GM23338 (cell line): Measurements from ENCODE around the gene TMEM190. TPM values are rescaled to one million over a fixed set of nuclear protein-coding genes. Genes with fewer than 3 reads are reported as not detected.

Experiments
- ATAC-seq: fragments of 200-7000 bp; cut with Tn5 transposase; 3 replicates; pipeline ENCODE4 v1.9.1; 2020
- DNase-seq: peaks from one replicate; pipeline ENCODE4 v3.0.0-alpha.2; 2015; ENCODE audit warnings: low spot score
- H2AFZ ChIP-seq: fragments of 200-600 bp; sonication (generic); 2 replicates; pipeline ENCODE4 v1.8.0; 2016; ENCODE audit warnings: antibody characterized with exemption, mild to moderate bottlenecking, moderate library complexity
- H3F3A ChIP-seq: fragments of 200-600 bp; sonication (generic); replicated peaks from 2 replicates; pipeline ENCODE4 v1.8.0; 2017; ENCODE audit warnings: antibody characterized with exemption, mixed run types, low read depth
- H3K27ac ChIP-seq: fragments of 200-600 bp; sonication (generic); 2 replicates; pipeline ENCODE4 v1.6.1; 2016; ENCODE audit warnings: low read depth
- H3K27me3 ChIP-seq: fragments of 200-600 bp; sonication (generic); 2 replicates; pipeline ENCODE4 v1.8.0; 2016; ENCODE audit warnings: mild to moderate bottlenecking, mixed run types, moderate library complexity; ENCODE audit not compliant: insufficient read depth
- H3K36me3 ChIP-seq: fragments of 200-600 bp; sonication (generic); 2 replicates; pipeline ENCODE4 v1.8.0; 2016; ENCODE audit warnings: mild to moderate bottlenecking; ENCODE audit not compliant: insufficient read depth
- H3K4me1 ChIP-seq: fragments of 200-600 bp; sonication (generic); 2 replicates; pipeline ENCODE4 v1.8.0; 2016; ENCODE audit warnings: mild to moderate bottlenecking, moderate library complexity; ENCODE audit not compliant: insufficient read depth
- H3K4me2 ChIP-seq: fragments of 200-600 bp; sonication (generic); 2 replicates; pipeline ENCODE4 v1.7.1; 2017; ENCODE audit warnings: mixed run types
- H3K4me3 ChIP-seq: fragments of 200-600 bp; sonication (generic); 2 replicates; pipeline ENCODE4 v1.6.1; 2016; ENCODE audit warnings: mixed run types
- H3K79me2 ChIP-seq: fragments of 200-600 bp; sonication (generic); replicated peaks from 2 replicates; pipeline ENCODE4 v1.8.0; 2017; ENCODE audit warnings: mild to moderate bottlenecking; ENCODE audit not compliant: insufficient read depth
- H3K9me2 ChIP-seq: fragments of 200-600 bp; sonication (generic); 2 replicates; pipeline ENCODE4 v1.8.0; 2017; ENCODE audit not compliant: insufficient read depth
- H4K20me1 ChIP-seq: fragments of 200-600 bp; sonication (generic); replicated peaks from 2 replicates; pipeline ENCODE4 v1.8.0; 2017; ENCODE audit warnings: mild to moderate bottlenecking; ENCODE audit not compliant: insufficient read depth
- H3K27ac Mint-ChIP-seq: 2 replicates; pipeline ENCODE4 v1.8.0; 2020; ENCODE audit warnings: inconsistent platforms, mild to moderate bottlenecking, moderate library complexity, mixed read lengths
- H3K27me3 Mint-ChIP-seq: 3 replicates; pipeline ENCODE4 v1.8.0; 2022; ENCODE audit warnings: low read depth, mild to moderate bottlenecking, moderate library complexity, mixed read lengths, inconsistent platforms; ENCODE audit not compliant: insufficient read depth, poor library complexity
- H3K36me3 Mint-ChIP-seq: 3 replicates; pipeline ENCODE4 v1.8.0; 2021; ENCODE audit warnings: low read depth, mild to moderate bottlenecking, inconsistent platforms, moderate library complexity, mixed read lengths
- H3K4me1 Mint-ChIP-seq: 3 replicates; pipeline ENCODE4 v1.8.0; 2020; ENCODE audit warnings: mild to moderate bottlenecking, inconsistent platforms, mixed read lengths
- H3K4me3 Mint-ChIP-seq: 3 replicates; pipeline ENCODE4 v1.8.0; 2021; ENCODE audit warnings: moderate library complexity, mild to moderate bottlenecking, inconsistent platforms, mixed read lengths
- H3K9me3 Mint-ChIP-seq: 3 replicates; pipeline ENCODE4 v1.8.0; 2020; ENCODE audit warnings: moderate library complexity, mild to moderate bottlenecking, inconsistent platforms, mixed read lengths
- CTCF ChIP-seq, 2 experiments: fragments of 200-600 bp in 1 of 2; sonication (generic) in 1 of 2; conservative IDR thresholded peaks; 2 replicates each; pipeline versions ENCODE4 v1.5.1 to v1.6.1; 2016 to 2017; ENCODE audit warnings: antibody characterized with exemption in 2 of 2, low read depth in 2 of 2, mild to moderate bottlenecking in 2 of 2, moderate library complexity in 1 of 2
- EZH2 ChIP-seq: fragments of 200-600 bp; sonication (generic); IDR thresholded peaks from one replicate; pipeline ENCODE4 v1.8.0; 2017; ENCODE audit warnings: antibody characterized with exemption, mild to moderate bottlenecking, low read depth; ENCODE audit not compliant: unreplicated experiment
- NANOG ChIP-seq: IDR thresholded peaks from 2 replicates; pipeline ENCODE4 v1.6.1; 2016; ENCODE audit warnings: antibody characterized with exemption, borderline replicate concordance
- ZNF114 ChIP-seq: fragments of 250-450 bp; sonication (Bioruptor Pico); IDR thresholded peaks from 2 replicates; pipeline ENCODE4 v1.5.0; 2020; ENCODE audit warnings: mild to moderate bottlenecking, moderate library complexity
- ZNF462 ChIP-seq: fragments of 250-450 bp; sonication (Bioruptor Pico); IDR thresholded peaks from 2 replicates; pipeline ENCODE4 v1.5.0; 2020; ENCODE audit warnings: mild to moderate bottlenecking, moderate library complexity
- polyA plus RNA-seq: library from polyadenylated mRNA; unstranded; fragments of >200 nt; fragmentation: Nextera tagmentation; extraction: Ambion mirVana; gene quantifications from 2 replicates; pipeline ENCODE4 v1.2.1, GENCODE V29; 2016
- total RNA-seq: library from RNA; depleted of rRNA; stranded (reverse); fragments of >200 nt; shearing (Covaris generic); gene quantifications from 2 replicates; pipeline ENCODE4 v1.2.3, GENCODE V29; 2014

TMEM190 gene
- total and polyA plus RNA-seq, 2 experiments from 2014 or later: 4.8 TPM; not detected in 1

DNA sequence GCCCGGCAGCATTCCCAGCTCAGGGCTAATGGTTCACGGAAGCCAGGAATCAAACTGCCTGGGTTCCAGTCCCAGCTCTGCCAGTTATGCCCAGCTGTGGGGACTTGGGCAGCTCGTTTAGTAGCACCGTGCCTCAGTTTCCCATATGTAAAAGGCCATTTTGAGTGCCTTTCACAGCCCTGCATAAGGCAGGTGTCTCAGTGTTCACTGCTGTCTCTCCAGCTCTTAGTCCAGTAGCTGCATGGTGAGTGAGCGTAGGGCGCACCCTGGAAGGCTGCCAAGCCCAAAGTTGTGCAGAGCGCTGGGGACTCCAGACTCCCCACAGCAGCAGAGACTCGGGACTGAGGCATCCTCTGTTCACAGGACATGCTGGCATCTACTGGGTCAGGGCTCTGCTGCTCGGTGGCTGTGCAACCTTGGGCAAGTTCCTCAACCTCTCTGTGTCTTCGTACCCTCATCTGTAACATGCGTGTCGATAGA lies 14.6 kb downstream of the TMEM190 start:
- H3K9me3 Mint-ChIP-seq: no peaks in the 10 kb centered on the region; the same call in 2 of the 3 replicates
- Histone ChIP-seq H2AFZ (no peak overlapping the region), H3K27ac (peak overlapping the region; percentile 15; the same call in 1 of the 2 replicates), H3K79me2 (peaks cover 24% of the 10 kb centered on the region), H3K4me1 (peaks cover 66% of the 10 kb centered on the region), H3K36me3 (peaks cover 11% of the 10 kb centered on the region; the same call in 1 of the 2 replicates), H3K4me2 (no peak overlapping the region), H3K9me2 (no peaks in the 10 kb centered on the region), H3K4me3 (no peak overlapping the region), H4K20me1 (peaks cover 38% of the 10 kb centered on the region), H3K27me3 (no peaks in the 10 kb centered on the region), H3F3A (peaks cover 54% of the 10 kb centered on the region)
- peaks cover 48% of the 10 kb centered on the region for H3K36me3 Mint-ChIP-seq
- TF ChIP-seq CTCF (conservative IDR thresholded peaks at IDR 0.05; ENCODE audit: low read depth in 2 of 2) (no peak), ZNF114 (CRISPR knock-in tag) (no peak), EZH2 (no peak), NANOG (no peak), ZNF462 (no peak)
- peaks cover 69% of the 10 kb centered on the region for H3K4me1 Mint-ChIP-seq
- H3K4me3 Mint-ChIP-seq: no peak overlapping the region; the same call in 2 of the 3 replicates
- ATAC-seq (no peak), DNase-seq (no peak)
- no peak overlapping the region for H3K27ac Mint-ChIP-seq
- peaks cover 40% of the 10 kb centered on the region for H3K27me3 Mint-ChIP-seq
